Measurements from ENCODE around the gene XPNPEP3. TPM values are rescaled to one million over a fixed set of nuclear protein-coding genes. Genes with fewer than 3 reads are reported as not detected.
A peak's percentile ranks its signal among the peaks of the same experiment; 100 is the strongest.
"Not testable (repeated sequence)": the region's sequence is repeated elsewhere in the genome, so short reads cannot be mapped to it uniquely, and the experiment has no call there.

Gene XPNPEP3
- total RNA-seq, 1 experiment from 2014 or later: 39.9 TPM

DNA sequence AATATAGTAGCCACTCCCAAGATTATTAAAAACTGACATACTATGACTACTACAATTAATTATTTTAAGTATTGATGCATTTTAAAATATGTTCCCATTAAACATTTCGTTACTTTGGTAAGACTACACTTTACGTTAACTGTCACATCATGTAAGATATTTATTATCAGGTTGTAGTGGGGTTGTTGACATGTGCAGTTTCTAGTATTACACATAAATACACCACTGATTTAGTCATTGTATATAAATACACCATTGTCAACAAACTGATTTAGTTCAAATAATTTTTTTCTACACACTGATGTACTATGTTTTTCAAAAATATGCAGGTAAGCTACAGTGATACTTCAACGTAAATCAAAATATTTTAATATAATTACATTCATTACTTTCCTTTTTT is 12.0 kb upstream of the XPNPEP3 start:
- CTCF ChIA-PET: no interaction called here
- no peak for DNase-seq
- peaks cover 87% of the 10 kb centered on the region for H3K36me3 Mint-ChIP-seq (ENCODE audit: insufficient read depth, unreplicated experiment)
- H3K27me3 Mint-ChIP-seq (ENCODE audit: unreplicated experiment): no peaks in the 10 kb centered on the region
- no peak overlapping the region for H3K27ac Mint-ChIP-seq (ENCODE audit: unreplicated experiment)
- TF ChIP-seq, protein P1, sequence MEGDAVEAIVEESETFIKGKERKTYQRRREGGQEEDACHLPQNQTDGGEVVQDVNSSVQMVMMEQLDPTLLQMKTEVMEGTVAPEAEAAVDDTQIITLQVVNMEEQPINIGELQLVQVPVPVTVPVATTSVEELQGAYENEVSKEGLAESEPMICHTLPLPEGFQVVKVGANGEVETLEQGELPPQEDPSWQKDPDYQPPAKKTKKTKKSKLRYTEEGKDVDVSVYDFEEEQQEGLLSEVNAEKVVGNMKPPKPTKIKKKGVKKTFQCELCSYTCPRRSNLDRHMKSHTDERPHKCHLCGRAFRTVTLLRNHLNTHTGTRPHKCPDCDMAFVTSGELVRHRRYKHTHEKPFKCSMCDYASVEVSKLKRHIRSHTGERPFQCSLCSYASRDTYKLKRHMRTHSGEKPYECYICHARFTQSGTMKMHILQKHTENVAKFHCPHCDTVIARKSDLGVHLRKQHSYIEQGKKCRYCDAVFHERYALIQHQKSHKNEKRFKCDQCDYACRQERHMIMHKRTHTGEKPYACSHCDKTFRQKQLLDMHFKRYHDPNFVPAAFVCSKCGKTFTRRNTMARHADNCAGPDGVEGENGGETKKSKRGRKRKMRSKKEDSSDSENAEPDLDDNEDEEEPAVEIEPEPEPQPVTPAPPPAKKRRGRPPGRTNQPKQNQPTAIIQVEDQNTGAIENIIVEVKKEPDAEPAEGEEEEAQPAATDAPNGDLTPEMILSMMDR (IDR thresholded peaks at IDR 0.05; ENCODE audit: unreplicated experiment): no peak
- no TSS peak for BruUV-seq (replicated peaks)
- H3K4me1 Mint-ChIP-seq (ENCODE audit: low read depth, unreplicated experiment): peaks cover 20% of the 10 kb centered on the region
- H3K9me3 Mint-ChIP-seq (ENCODE audit: low read depth, unreplicated experiment): no peaks in the 10 kb centered on the region
- intact Hi-C loops (cut with micrococcal nuclease; ENCODE audit: unreplicated experiment): no loop called here
- H3K4me3 Mint-ChIP-seq (ENCODE audit: low read depth, unreplicated experiment): no peak overlapping the region

DNA sequence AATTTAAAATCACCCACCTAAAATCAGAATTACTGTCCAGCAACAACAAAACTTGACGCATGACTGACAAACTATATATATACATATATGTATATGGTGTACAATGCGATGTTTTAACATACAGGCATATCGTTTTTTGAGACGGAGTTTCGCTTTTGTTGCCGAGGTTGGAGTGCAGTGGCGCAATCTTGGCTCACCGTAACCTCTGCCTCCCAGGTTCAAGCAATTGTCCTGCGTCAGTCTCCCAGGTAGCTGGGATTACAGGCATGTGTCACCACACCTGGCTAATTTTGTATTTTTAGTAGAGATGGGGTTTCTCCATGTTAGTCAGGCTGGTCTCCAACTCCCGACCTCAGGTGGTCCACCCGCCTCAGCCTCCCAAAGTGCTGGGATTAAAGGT is 11.1 kb upstream of the XPNPEP3 start:
- Mint-ChIP-seq H3K4me1 (ENCODE audit: low read depth, unreplicated experiment) (peaks cover 20% of the 10 kb centered on the region), H3K36me3 (ENCODE audit: insufficient read depth, unreplicated experiment) (peaks cover 86% of the 10 kb centered on the region)
- DNase-seq; BruUV-seq (replicated peaks); H3K4me3 Mint-ChIP-seq (ENCODE audit: low read depth, unreplicated experiment); intact Hi-C loops (cut with micrococcal nuclease; ENCODE audit: unreplicated experiment); H3K9me3 Mint-ChIP-seq (ENCODE audit: low read depth, unreplicated experiment); H3K27ac Mint-ChIP-seq (ENCODE audit: unreplicated experiment); CTCF ChIA-PET; H3K27me3 Mint-ChIP-seq (ENCODE audit: unreplicated experiment): not testable (repeated sequence)

DNA sequence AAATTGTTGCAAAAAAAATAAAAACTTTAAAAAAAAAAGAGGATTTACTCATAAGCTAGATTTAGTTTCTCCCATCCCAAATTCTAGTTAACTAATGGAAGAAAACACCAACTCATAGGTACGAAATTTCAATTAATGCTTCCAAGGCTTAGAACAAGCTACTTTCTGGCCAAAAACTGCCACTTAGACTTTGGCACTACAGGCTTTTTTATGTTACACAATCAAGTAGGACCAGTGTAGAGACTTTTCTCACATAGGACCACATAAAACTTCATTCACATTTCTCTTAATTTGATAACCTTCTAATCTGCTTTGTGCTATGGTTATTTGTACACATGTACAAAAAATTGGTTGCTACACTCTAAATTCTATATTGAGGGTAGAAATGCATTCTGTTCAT is 3.6 kb upstream of the XPNPEP3 start:
- Mint-ChIP-seq H3K9me3 (ENCODE audit: low read depth, unreplicated experiment) (no peaks in the 10 kb centered on the region), H3K4me1 (ENCODE audit: low read depth, unreplicated experiment) (peaks cover 10% of the 10 kb centered on the region), H3K4me3 (ENCODE audit: low read depth, unreplicated experiment) (peak overlapping the region; percentile 99), H3K36me3 (ENCODE audit: insufficient read depth, unreplicated experiment) (peaks cover 73% of the 10 kb centered on the region), H3K27ac (ENCODE audit: unreplicated experiment) (peak overlapping the region; percentile 72), H3K27me3 (ENCODE audit: unreplicated experiment) (no peaks in the 10 kb centered on the region)
- TF ChIP-seq, protein P1 (IDR thresholded peaks at IDR 0.05; ENCODE audit: unreplicated experiment): no peak
- CTCF ChIA-PET: no interaction called here
- no peak for DNase-seq
- intact Hi-C loops (cut with micrococcal nuclease; ENCODE audit: unreplicated experiment): no loop called here
- BruUV-seq (replicated peaks): no TSS peak

DNA sequence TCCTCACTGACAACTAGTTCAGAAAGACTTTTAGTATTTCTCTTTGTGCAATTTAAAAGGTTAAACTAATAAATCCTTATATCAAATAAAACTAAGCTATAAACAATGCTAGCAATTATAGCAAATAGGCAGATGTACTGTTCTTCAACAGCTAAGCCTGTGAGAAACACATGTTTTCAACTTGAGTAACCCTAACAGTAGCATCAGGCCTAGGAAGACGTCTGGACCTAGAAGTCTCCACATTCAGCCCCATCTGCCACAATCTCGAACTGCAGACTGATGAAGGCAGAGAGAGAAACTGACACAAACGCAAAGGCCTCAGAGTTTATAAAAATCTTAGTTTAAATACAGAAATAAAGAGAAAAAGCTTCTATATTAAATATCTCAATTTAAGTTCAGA is 3.0 kb upstream of the XPNPEP3 start:
- intact Hi-C loops (cut with micrococcal nuclease; ENCODE audit: unreplicated experiment): no loop called here
- H3K27me3 Mint-ChIP-seq (ENCODE audit: unreplicated experiment): no peaks in the 10 kb centered on the region
- TF ChIP-seq, protein P1 (IDR thresholded peaks at IDR 0.05; ENCODE audit: unreplicated experiment): no peak
- H3K4me1 Mint-ChIP-seq (ENCODE audit: low read depth, unreplicated experiment): peaks cover 12% of the 10 kb centered on the region
- CTCF ChIA-PET: no interaction called here
- H3K27ac Mint-ChIP-seq (ENCODE audit: unreplicated experiment): peak overlapping the region; percentile 72
- no peak for DNase-seq
- no peaks in the 10 kb centered on the region for H3K9me3 Mint-ChIP-seq (ENCODE audit: low read depth, unreplicated experiment)
- H3K4me3 Mint-ChIP-seq (ENCODE audit: low read depth, unreplicated experiment): peak overlapping the region; percentile 99
- peaks cover 69% of the 10 kb centered on the region for H3K36me3 Mint-ChIP-seq (ENCODE audit: insufficient read depth, unreplicated experiment)
- no TSS peak for BruUV-seq (replicated peaks)

DNA sequence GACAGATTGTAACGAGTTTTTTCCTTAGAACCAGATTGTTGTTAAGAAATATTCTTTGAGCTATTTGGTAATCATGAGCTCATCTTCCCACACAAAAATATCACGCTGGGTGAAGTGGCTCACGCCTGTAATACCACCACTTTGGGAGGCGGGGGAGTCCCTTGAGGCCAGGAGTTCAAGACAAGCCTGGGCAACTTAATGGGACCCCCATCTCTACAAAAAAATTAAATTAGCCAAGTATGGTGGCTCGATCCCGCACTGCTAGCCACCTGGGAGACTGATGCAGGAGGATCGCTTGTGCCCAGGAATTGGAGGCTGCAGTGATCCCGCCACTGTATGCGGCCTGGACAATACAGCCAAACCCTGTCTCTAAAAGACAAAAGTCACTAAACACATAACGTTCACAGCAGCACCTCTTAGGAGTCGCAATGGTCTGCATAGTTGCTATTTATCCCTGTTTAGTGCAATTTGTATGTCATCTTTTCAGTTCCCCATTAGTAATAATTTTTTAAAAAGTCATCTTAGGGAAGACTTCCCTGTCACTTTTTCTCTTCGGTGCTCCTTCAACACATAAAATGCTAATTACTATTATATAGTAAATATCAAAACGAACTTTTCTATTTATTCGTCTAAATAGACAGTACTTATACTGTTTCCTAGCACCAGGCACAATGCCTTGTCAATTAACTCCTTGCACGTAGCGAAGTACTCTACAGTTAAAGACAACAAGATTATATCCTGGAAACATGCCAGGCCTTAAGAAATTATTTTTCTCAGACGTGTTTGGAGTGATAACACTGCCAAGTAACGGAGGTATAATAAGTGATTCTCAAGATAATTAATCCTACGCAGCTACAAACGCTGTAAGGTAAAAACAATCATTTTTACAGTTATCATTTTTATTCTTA is 1.6 kb upstream of the XPNPEP3 start:
- no peak for DNase-seq
- peak overlapping the region; percentile 100 for H3K27ac Mint-ChIP-seq (ENCODE audit: unreplicated experiment)
- H3K4me3 Mint-ChIP-seq (ENCODE audit: low read depth, unreplicated experiment): peak overlapping the region; percentile 99
- H3K36me3 Mint-ChIP-seq (ENCODE audit: insufficient read depth, unreplicated experiment): peaks cover 62% of the 10 kb centered on the region
- H3K4me1 Mint-ChIP-seq (ENCODE audit: low read depth, unreplicated experiment): peaks cover 16% of the 10 kb centered on the region
- no peaks in the 10 kb centered on the region for H3K27me3 Mint-ChIP-seq (ENCODE audit: unreplicated experiment)
- CTCF ChIA-PET: no interaction called here
- intact Hi-C loops (cut with micrococcal nuclease; ENCODE audit: unreplicated experiment): no loop called here
- BruUV-seq (replicated peaks): TSS peak; percentile 35
- no peaks in the 10 kb centered on the region for H3K9me3 Mint-ChIP-seq (ENCODE audit: low read depth, unreplicated experiment)
- TF ChIP-seq, protein P1 (IDR thresholded peaks at IDR 0.05; ENCODE audit: unreplicated experiment): no peak

Data from Calu3 (cell line).